IMR-90 (cell line): ENCODE data around the gene MTUS2. TPM values are rescaled to one million over a fixed set of nuclear protein-coding genes. Genes with fewer than 3 reads are reported as not detected.

ENCODE experiments used
- ATAC-seq: fragments of 200-7000 bp; cut with Tn5 transposase; 2 replicates; pipeline ENCODE4 v1.9.1; 2020; ENCODE audit warnings: low read depth, mild to moderate bottlenecking, moderate library complexity
- BruUV-seq: library from RNA; stranded (reverse); fragments of 400-500 nt; replicated peaks from 2 replicates; lab custom pipeline; 2021; lab: Mats Ljungman, UMichigan
- CTCF ChIA-PET: fragments of 300-600 bp; formaldehyde crosslinking; extraction: SDS; loops from one replicate; lab custom pipeline; 2021; ENCODE audit warnings: antibody characterized with exemption; lab: Yijun Ruan, JAX
- POLR2A ChIA-PET: fragments of 300-600 bp; sonication (Branson Sonifier 250); formaldehyde crosslinking; loops from one replicate; lab custom pipeline; 2022; ENCODE audit warnings: antibody characterized with exemption; ENCODE audit not compliant: unreplicated experiment; lab: Charles Lee
- DNase-seq: peaks from one replicate; pipeline ENCODE4 v3.0.0; 2013
- H2AFZ ChIP-seq: replicated peaks from 2 replicates; pipeline ENCODE3; 2013; ENCODE audit warnings: low read length, mild to moderate bottlenecking; ENCODE audit not compliant: poor library complexity
- H2AK5ac ChIP-seq: 2 replicates; pipeline ENCODE4 v1.6.1; 2013; ENCODE audit warnings: low read depth, low read length, inconsistent platforms
- H2AK9ac ChIP-seq: replicated peaks from 2 replicates; pipeline ENCODE3; 2013; ENCODE audit warnings: mild to moderate bottlenecking, low read depth, low read length, moderate library complexity; ENCODE audit not compliant: poor library complexity
- H2BK120ac ChIP-seq: 2 replicates; pipeline ENCODE4 v1.6.1; 2013; ENCODE audit warnings: low read depth, low read length, inconsistent platforms
- H2BK15ac ChIP-seq: 3 replicates; pipeline ENCODE4 v1.6.1; 2013; ENCODE audit warnings: low read depth, low read length, inconsistent platforms
- H2BK20ac ChIP-seq: 2 replicates; pipeline ENCODE4 v1.6.1; 2013; ENCODE audit warnings: low read depth, mild to moderate bottlenecking, inconsistent platforms, low read length, moderate library complexity
- H2BK5ac ChIP-seq: 2 replicates; pipeline ENCODE4 v1.6.1; 2013; ENCODE audit warnings: mild to moderate bottlenecking, low read depth, low read length, inconsistent platforms; ENCODE audit not compliant: poor library complexity, severe bottlenecking
- H3K14ac ChIP-seq: replicated peaks from 2 replicates; pipeline ENCODE4 v1.6.1; 2013; ENCODE audit warnings: low read depth, low read length, inconsistent platforms
- H3K18ac ChIP-seq: 2 replicates; pipeline ENCODE4 v1.6.1; 2013; ENCODE audit warnings: low read depth, low read length, control low read depth
- H3K23ac ChIP-seq: 2 replicates; pipeline ENCODE4 v1.6.1; 2013; ENCODE audit warnings: low read depth, low read length, inconsistent platforms
- H3K27ac ChIP-seq: 2 replicates; pipeline ENCODE4 v1.5.1; 2013; ENCODE audit warnings: mild to moderate bottlenecking, control low read depth, low read length; ENCODE audit not compliant: insufficient read depth
- H3K27me3 ChIP-seq: 2 replicates; pipeline ENCODE4 v1.6.1; 2013; ENCODE audit warnings: low read length; ENCODE audit not compliant: control insufficient read depth, insufficient read depth
- H3K36me3 ChIP-seq: 2 replicates; pipeline ENCODE4 v1.6.1; 2013; ENCODE audit warnings: low read length, mixed read lengths; ENCODE audit not compliant: control insufficient read depth, insufficient read depth
- H3K4ac ChIP-seq: 2 replicates; pipeline ENCODE4 v1.6.1; 2013; ENCODE audit warnings: low read depth, low read length, inconsistent platforms
- H3K4me1 ChIP-seq: 2 replicates; pipeline ENCODE4 v1.6.1; 2013; ENCODE audit warnings: low read length, mixed read lengths; ENCODE audit not compliant: control insufficient read depth, insufficient read depth
- H3K4me2 ChIP-seq: 2 replicates; pipeline ENCODE4 v1.6.1; 2013; ENCODE audit warnings: low read depth, mild to moderate bottlenecking, control low read depth, low read length, moderate library complexity
- H3K4me3 ChIP-seq: 2 replicates; pipeline ENCODE4 v1.5.1; 2013; ENCODE audit warnings: low read depth, mild to moderate bottlenecking, control low read depth, low read length, moderate library complexity; ENCODE audit not compliant: insufficient read depth
- H3K56ac ChIP-seq: 2 replicates; pipeline ENCODE4 v1.6.1; 2013; ENCODE audit warnings: low read length, inconsistent platforms; ENCODE audit not compliant: insufficient read depth; ENCODE audit errors: extremely low read depth
- H3K79me1 ChIP-seq, 2 experiments: 2 replicates each; pipeline ENCODE4 v1.6.1; 2013; ENCODE audit warnings: low read length in 2 of 2, inconsistent platforms in 1 of 2, low read depth in 1 of 2
- H3K9ac ChIP-seq: 2 replicates; pipeline ENCODE4 v1.6.1; 2013; ENCODE audit warnings: low read depth, low read length, control low read depth
- H3K9me1 ChIP-seq: 2 replicates; pipeline ENCODE4 v1.6.1; 2013; ENCODE audit warnings: low read length, inconsistent platforms; ENCODE audit not compliant: insufficient read depth
- H3K9me3 ChIP-seq: 2 replicates; pipeline ENCODE4 v1.6.1; 2013; ENCODE audit warnings: low read length; ENCODE audit not compliant: control insufficient read depth, insufficient read depth
- H4K20me1 ChIP-seq: 2 replicates; pipeline ENCODE4 v1.6.1; 2013; ENCODE audit warnings: low read length, inconsistent platforms; ENCODE audit not compliant: insufficient read depth
- H4K5ac ChIP-seq: 2 replicates; pipeline ENCODE4 v1.6.1; 2013; ENCODE audit warnings: mild to moderate bottlenecking, low read depth, low read length, control low read depth
- H4K8ac ChIP-seq, 2 experiments: 2 replicates each; pipeline ENCODE4 v1.6.1; 2013; ENCODE audit warnings: low read depth in 2 of 2, low read length in 2 of 2, control low read depth in 1 of 2, inconsistent platforms in 1 of 2
- H4K91ac ChIP-seq: 2 replicates; pipeline ENCODE4 v1.6.1; 2013; ENCODE audit warnings: low read depth, low read length, inconsistent platforms; ENCODE audit not compliant: insufficient read depth
- BHLHE40 ChIP-seq: fragments of 150-350 bp; IDR thresholded peaks from 2 replicates; pipeline ENCODE4 v1.6.1; 2016; ENCODE audit warnings: mild to moderate bottlenecking, low read depth, low read length
- MAFK ChIP-seq: IDR thresholded peaks from 2 replicates; pipeline ENCODE4 v1.6.1; 2012; ENCODE audit warnings: low read depth, low read length, improper control_type of control experiment
- MAZ ChIP-seq: IDR thresholded peaks from 2 replicates; pipeline ENCODE4 v1.6.1; 2012; ENCODE audit warnings: low read depth, mild to moderate bottlenecking, low read length, improper control_type of control experiment, moderate library complexity, borderline replicate concordance
- RCOR1 ChIP-seq: IDR thresholded peaks from 2 replicates; pipeline ENCODE4 v1.6.1; 2012; ENCODE audit warnings: mild to moderate bottlenecking, low read length, improper control_type of control experiment; ENCODE audit not compliant: insufficient replicate concordance
- WGBS, 2 experiments: methylation state at CpG; one replicate each; pipeline versions ENCODE4 v1.1.5 to v1.1.7; 2013; ENCODE audit warnings: missing lambda C conversion rate in 2 of 2; ENCODE audit not compliant: insufficient read length in 1 of 2; ENCODE audit errors: extremely low coverage in 2 of 2; 5-methylcytosine and 5-hydroxymethylcytosine counted together
- dilution Hi-C: fragments of 300-500 bp; cut with HindIII; formaldehyde crosslinking; loops from one replicate; pipeline ENCODE4 v1.14.3; 2018; ENCODE audit warnings: low sequenced_read_pairs; ENCODE audit not compliant: unreplicated experiment
- in situ Hi-C: fragments of 300-500 bp; cut with MboI; formaldehyde crosslinking; loops from 3 replicates; pipeline ENCODE4 v1.14.3; 2019; ENCODE audit warnings: low sequenced_read_pairs, inconsistent platforms, mixed read lengths
- intact Hi-C: fragments of 100-400 bp; cut with micrococcal nuclease; formaldehyde crosslinking; loops from 2 replicates; pipeline ENCODE4 v1.10.0; 2022
- polyA plus RNA-seq, 3 experiments: library from polyadenylated mRNA; depleted of rRNA; stranded (reverse); fragments of >200 nt; gene quantifications; 2 replicates each; pipeline ENCODE4 v1.2.3, GENCODE V29; 2012; ENCODE audit warnings: low replicate concordance in 1 of 3
- total RNA-seq: library from RNA; depleted of rRNA; stranded (reverse); fragments of >200 nt; gene quantifications from 2 replicates; pipeline ENCODE4 v1.2.3, GENCODE V29; 2012

Gene MTUS2
- total and polyA plus RNA-seq, 2 of the 4 experiments (the other 2 are of a cell fraction): under 0.01 to 0.02 TPM

GRCh38 chr13:29230299-29230845 lies 410.2 kb downstream of the MTUS2 start:
- H3K4me1 ChIP-seq: no peaks in the 10 kb centered on the region
- no peak overlapping the region for H2BK20ac ChIP-seq
- no peaks in the 10 kb centered on the region for H3K27me3 ChIP-seq
- H2BK120ac ChIP-seq: no peak overlapping the region
- H3K9me3 ChIP-seq: 0 out of 2 replicates have a peak, but pooled peaks cover 1% of the 10 kb centered on the region
- no peak overlapping the region for H4K8ac ChIP-seq
- H3K9me1 ChIP-seq: no peaks in the 10 kb centered on the region
- H3K27ac ChIP-seq: no peak overlapping the region
- H3K9ac ChIP-seq: no peak overlapping the region
- no peak for ATAC-seq
- dilution Hi-C loops: no loop called here
- H4K5ac ChIP-seq: no peak overlapping the region
- H3K18ac ChIP-seq: no peak overlapping the region
- H3K79me1 ChIP-seq: no peaks in the 10 kb centered on the region
- H2AFZ ChIP-seq: no peak overlapping the region
- H4K20me1 ChIP-seq: no peaks in the 10 kb centered on the region
- H4K91ac ChIP-seq: no peak overlapping the region
- H3K4me2 ChIP-seq: no peak overlapping the region
- in situ Hi-C loops: no loop called here
- intact Hi-C loops: no loop called here
- BruUV-seq: no TSS peak
- no peak overlapping the region for H3K56ac ChIP-seq
- no peaks in the 10 kb centered on the region for H3K36me3 ChIP-seq
- no CpG with 5 or more reads among the region's 3 CpGs for WGBS, 2 experiments
- no peak overlapping the region for H2AK9ac ChIP-seq
- H3K23ac ChIP-seq: no peak overlapping the region
- no peak for DNase-seq
- TF ChIP-seq MAZ (no peak), MAFK (peak; percentile 8; the same call in 1 of the 2 replicates), BHLHE40 (no peak), RCOR1 (no peak)
- no peak overlapping the region for H2BK15ac ChIP-seq
- H3K14ac ChIP-seq: no peak overlapping the region
- H3K4ac ChIP-seq: no peak overlapping the region
- ChIA-PET POLR2A (no interaction called here), CTCF (no interaction called here)
- H2AK5ac ChIP-seq: no peak overlapping the region
- no peak overlapping the region for H2BK5ac ChIP-seq
- no peak overlapping the region for H3K4me3 ChIP-seq
